ENCODE data around the gene SLC12A9. TPM values are rescaled to one million over a fixed set of nuclear protein-coding genes. Genes with fewer than 3 reads are reported as not detected.

Gene SLC12A9
- total and polyA plus RNA-seq, 2 of the 4 experiments (the other 2 are of a cell fraction), result 4.5 to 16.2 TPM

DNA sequence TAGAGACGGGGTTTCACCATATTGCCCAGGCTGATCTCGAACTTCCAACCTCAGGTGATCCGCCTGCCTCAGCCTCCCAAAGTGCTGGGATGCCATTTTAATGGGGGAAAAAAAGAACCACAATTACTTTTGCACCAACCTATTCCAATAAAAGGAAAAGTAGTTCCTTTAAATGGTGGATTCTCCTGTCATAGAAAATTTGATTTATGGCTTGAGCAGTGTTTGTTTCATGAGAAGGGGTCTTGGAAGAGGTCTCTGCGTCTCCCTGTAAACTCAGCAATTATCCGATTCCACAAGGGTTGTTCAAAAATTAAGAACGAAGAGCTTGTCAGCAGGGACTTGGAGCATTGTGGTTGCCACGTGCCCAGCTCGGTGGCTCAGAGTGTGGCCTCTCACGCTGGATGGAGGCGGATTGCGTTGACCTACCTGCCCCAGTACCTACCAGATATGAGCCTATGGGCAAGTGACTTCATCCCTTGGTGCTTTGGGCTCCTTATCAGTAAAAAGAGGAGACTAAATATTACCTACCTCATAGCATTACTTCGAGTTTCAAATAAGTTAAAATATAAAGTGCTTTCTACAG lies 11.8 kb downstream of the SLC12A9 start:
- no peak overlapping the region for H4K5ac ChIP-seq (ENCODE audit: low read depth, low read length)
- DNase-seq (no peak), ATAC-seq (ENCODE audit: low read depth) (no peak)
- no peak overlapping the region for H2BK20ac ChIP-seq (ENCODE audit: low read depth, low read length)
- no peak overlapping the region for H3K9ac ChIP-seq (ENCODE audit: low read depth, low read length)
- H3K27me3 ChIP-seq (ENCODE audit: control insufficient read depth, insufficient read depth, low read length), result no peaks in the 10 kb centered on the region
- H3K14ac ChIP-seq (replicated peaks; ENCODE audit: low read depth, low read length), result no peak overlapping the region
- no peak overlapping the region for H2BK15ac ChIP-seq (ENCODE audit: low read depth, low read length)
- H2BK120ac ChIP-seq (ENCODE audit: low read depth, low read length), result no peak overlapping the region
- dilution Hi-C loops (cut with HindIII; ENCODE audit: low sequenced_read_pairs, unreplicated experiment) (no loop called here), in situ Hi-C loops (cut with MboI; ENCODE audit: low sequenced_read_pairs) (loop anchor here (25.0 kb wide), 2 partner anchors 277 to 402 kb away; partner anchors contain the start of genes FBXO24, LRCH4 and SPACDR), intact Hi-C loops (cut with micrococcal nuclease) (no loop called here)
- H3K9me1 ChIP-seq (ENCODE audit: insufficient read depth, low read length), result peaks cover 4% of the 10 kb centered on the region; the same call in 1 of the 2 replicates
- H3K4ac ChIP-seq (ENCODE audit: low read depth, low read length), result no peak overlapping the region
- H3K4me2 ChIP-seq (ENCODE audit: low read depth, low read length), result no peak overlapping the region
- no peaks in the 10 kb centered on the region for H3K9me3 ChIP-seq (ENCODE audit: control insufficient read depth, insufficient read depth, low read length)
- H3K56ac ChIP-seq (ENCODE audit: extremely low read depth, insufficient read depth, low read length), result no peak overlapping the region
- H4K20me1 ChIP-seq (ENCODE audit: insufficient read depth, low read length), result 0 out of 2 replicates have a peak, but pooled peaks cover 3% of the 10 kb centered on the region
- peaks cover 18% of the 10 kb centered on the region for H3K4me1 ChIP-seq (ENCODE audit: control insufficient read depth, insufficient read depth, low read length)
- BruUV-seq (replicated peaks), result no TSS peak
- no peak overlapping the region for H4K91ac ChIP-seq (ENCODE audit: insufficient read depth, low read depth, low read length)
- H3K27ac ChIP-seq (ENCODE audit: insufficient read depth, low read length), result no peak overlapping the region
- H2AK5ac ChIP-seq (ENCODE audit: low read depth, low read length), result peak overlapping the region; percentile 60; the same call in 1 of the 2 replicates
- H3K23ac ChIP-seq (ENCODE audit: low read depth, low read length), result no peak overlapping the region
- 100% methylated on average over 3 of the region's 12 CpGs; no CpG with 5 or more reads in 1 of the 2 experiments for WGBS, 2 experiments (ENCODE audit: extremely low coverage in 2 of 2, insufficient read length in 1 of 2)
- peaks cover 6 to 33% of the 10 kb centered on the region in 2 experiments for H3K79me1 ChIP-seq (ENCODE audit: low read depth in 1 of 2, low read length in 2 of 2)
- peaks cover 26% of the 10 kb centered on the region for H3K36me3 ChIP-seq (ENCODE audit: control insufficient read depth, insufficient read depth, low read length)
- H3K18ac ChIP-seq (ENCODE audit: low read depth, low read length), result no peak overlapping the region
- no peak overlapping the region for H4K8ac ChIP-seq (ENCODE audit: low read depth in 2 of 2, low read length in 2 of 2)
- POLR2A ChIA-PET (ENCODE audit: unreplicated experiment), result no interaction called here
- CTCF ChIA-PET, result no interaction called here
- TF ChIP-seq POLR2A (IDR thresholded peaks at IDR 0.05; ENCODE audit: low read depth, low read length) (no peak), MAZ (IDR thresholded peaks at IDR 0.05; ENCODE audit: borderline replicate concordance, low read depth, low read length) (no peak), NFE2L2 (IDR thresholded peaks at IDR 0.05; ENCODE audit: low read depth, low read length) (no peak), RCOR1 (IDR thresholded peaks at IDR 0.05; ENCODE audit: insufficient replicate concordance, low read length) (no peak), BHLHE40 (IDR thresholded peaks at IDR 0.05; ENCODE audit: low read depth, low read length) (no peak), MAFK (IDR thresholded peaks at IDR 0.05; ENCODE audit: low read depth, low read length) (no peak), SMC3 (IDR thresholded peaks at IDR 0.05; ENCODE audit: low read depth, low read length) (no peak), CEBPB (IDR thresholded peaks at IDR 0.05; ENCODE audit: low read depth, low read length) (no peak), MXI1 (IDR thresholded peaks at IDR 0.05; ENCODE audit: borderline replicate concordance, low read depth, low read length) (no peak)
- TF ChIP-seq, protein P1, sequence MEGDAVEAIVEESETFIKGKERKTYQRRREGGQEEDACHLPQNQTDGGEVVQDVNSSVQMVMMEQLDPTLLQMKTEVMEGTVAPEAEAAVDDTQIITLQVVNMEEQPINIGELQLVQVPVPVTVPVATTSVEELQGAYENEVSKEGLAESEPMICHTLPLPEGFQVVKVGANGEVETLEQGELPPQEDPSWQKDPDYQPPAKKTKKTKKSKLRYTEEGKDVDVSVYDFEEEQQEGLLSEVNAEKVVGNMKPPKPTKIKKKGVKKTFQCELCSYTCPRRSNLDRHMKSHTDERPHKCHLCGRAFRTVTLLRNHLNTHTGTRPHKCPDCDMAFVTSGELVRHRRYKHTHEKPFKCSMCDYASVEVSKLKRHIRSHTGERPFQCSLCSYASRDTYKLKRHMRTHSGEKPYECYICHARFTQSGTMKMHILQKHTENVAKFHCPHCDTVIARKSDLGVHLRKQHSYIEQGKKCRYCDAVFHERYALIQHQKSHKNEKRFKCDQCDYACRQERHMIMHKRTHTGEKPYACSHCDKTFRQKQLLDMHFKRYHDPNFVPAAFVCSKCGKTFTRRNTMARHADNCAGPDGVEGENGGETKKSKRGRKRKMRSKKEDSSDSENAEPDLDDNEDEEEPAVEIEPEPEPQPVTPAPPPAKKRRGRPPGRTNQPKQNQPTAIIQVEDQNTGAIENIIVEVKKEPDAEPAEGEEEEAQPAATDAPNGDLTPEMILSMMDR (conservative IDR thresholded peaks at IDR 0.05; ENCODE audit: low read depth, low read length), result no peak
- TF ChIP-seq, protein P2, sequence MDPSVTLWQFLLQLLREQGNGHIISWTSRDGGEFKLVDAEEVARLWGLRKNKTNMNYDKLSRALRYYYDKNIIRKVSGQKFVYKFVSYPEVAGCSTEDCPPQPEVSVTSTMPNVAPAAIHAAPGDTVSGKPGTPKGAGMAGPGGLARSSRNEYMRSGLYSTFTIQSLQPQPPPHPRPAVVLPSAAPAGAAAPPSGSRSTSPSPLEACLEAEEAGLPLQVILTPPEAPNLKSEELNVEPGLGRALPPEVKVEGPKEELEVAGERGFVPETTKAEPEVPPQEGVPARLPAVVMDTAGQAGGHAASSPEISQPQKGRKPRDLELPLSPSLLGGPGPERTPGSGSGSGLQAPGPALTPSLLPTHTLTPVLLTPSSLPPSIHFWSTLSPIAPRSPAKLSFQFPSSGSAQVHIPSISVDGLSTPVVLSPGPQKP (IDR thresholded peaks at IDR 0.05; ENCODE audit: borderline replicate concordance, low read depth, low read length), result no peak
- TF ChIP-seq, protein P3, sequence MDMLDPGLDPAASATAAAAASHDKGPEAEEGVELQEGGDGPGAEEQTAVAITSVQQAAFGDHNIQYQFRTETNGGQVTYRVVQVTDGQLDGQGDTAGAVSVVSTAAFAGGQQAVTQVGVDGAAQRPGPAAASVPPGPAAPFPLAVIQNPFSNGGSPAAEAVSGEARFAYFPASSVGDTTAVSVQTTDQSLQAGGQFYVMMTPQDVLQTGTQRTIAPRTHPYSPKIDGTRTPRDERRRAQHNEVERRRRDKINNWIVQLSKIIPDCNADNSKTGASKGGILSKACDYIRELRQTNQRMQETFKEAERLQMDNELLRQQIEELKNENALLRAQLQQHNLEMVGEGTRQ (IDR thresholded peaks at IDR 0.05; ENCODE audit: low read depth, low read length), result no peak
- H3K4me3 ChIP-seq (ENCODE audit: insufficient read depth, low read depth, low read length), result no peak overlapping the region
- no peak overlapping the region for H2AK9ac ChIP-seq (replicated peaks; ENCODE audit: low read depth, low read length, poor library complexity)
- H2AFZ ChIP-seq (replicated peaks; ENCODE audit: low read length, poor library complexity), result no peak overlapping the region
- no peak overlapping the region for H2BK5ac ChIP-seq (ENCODE audit: low read depth, low read length, poor library complexity, severe bottlenecking)

All from IMR-90 (cell line).